Kidney (tissue), 14 donors: Measurements from ENCODE around the gene RPTOR. TPM values are rescaled to one million over a fixed set of nuclear protein-coding genes. Genes with fewer than 3 reads are reported as not detected.

Experiments used
- DNase-seq, 5 donors: peaks; one replicate each; pipeline ENCODE4 v3.0.0-alpha.2; 2013 to 2020
- FAIRE-seq: peaks from 2 replicates; lab custom pipeline; 2012; peaks lifted over from hg19 to GRCh38; lab: Jason Lieb, UNC
- H3K27ac ChIP-seq, 2 donors: one replicate each; pipeline ENCODE4 v1.7.0; 2013; ENCODE audit warnings: low read depth in 2 of 2, low read length in 2 of 2, inconsistent platforms in 1 of 2
- H3K27me3 ChIP-seq: one replicate; pipeline ENCODE4 v1.7.1; 2013; ENCODE audit warnings: low read length, inconsistent platforms; ENCODE audit not compliant: control insufficient read depth, insufficient read depth
- H3K36me3 ChIP-seq, 3 donors: one replicate each; pipeline versions ENCODE4 v1.7.0 to v1.7.1; 2013; ENCODE audit warnings: low read length in 3 of 3, control low read depth in 1 of 3, inconsistent platforms in 1 of 3; ENCODE audit not compliant: insufficient read depth in 3 of 3, control insufficient read depth in 2 of 3
- H3K4me1 ChIP-seq, 3 donors: one replicate each; pipeline versions ENCODE4 v1.7.0 to v1.7.1; 2013; ENCODE audit warnings: low read length in 3 of 3, inconsistent platforms in 1 of 3, low read depth in 1 of 3; ENCODE audit not compliant: control insufficient read depth in 2 of 3, insufficient read depth in 2 of 3
- H3K4me3 ChIP-seq, 3 donors: one replicate each; pipeline versions ENCODE4 v1.7.0 to v1.8.1; 2013; ENCODE audit warnings: low read length in 3 of 3, control low read depth in 1 of 3, inconsistent platforms in 1 of 3
- H3K9ac ChIP-seq, 3 donors: one replicate each; pipeline versions ENCODE4 v1.7.0 to v1.7.1; 2013; ENCODE audit warnings: low read length in 3 of 3, control low read depth in 1 of 3, inconsistent platforms in 1 of 3
- H3K9me3 ChIP-seq, 3 donors: one replicate each; pipeline versions ENCODE4 v1.7.0 to v1.7.1; 2013; ENCODE audit warnings: low read length in 3 of 3, control low read depth in 1 of 3, inconsistent platforms in 1 of 3; ENCODE audit not compliant: control insufficient read depth in 2 of 3, insufficient read depth in 1 of 3
- intact Hi-C: fragments of 100-400 bp; cut with DNase I; formaldehyde crosslinking; loops from one replicate; pipeline ENCODE4 v1.11.1; 2022
- polyA plus RNA-seq: library from polyadenylated mRNA; stranded (reverse); fragments of 350-450 nt; fragmentation: Illumina TruSeq; extraction: RNeasy Lipid Tissue Mini Kit (QIAGEN cat#74804); gene quantifications from one replicate; pipeline ENCODE4 v1.2.3, GENCODE V29; 2014; ENCODE audit warnings: low read depth, low replicate concordance; ENCODE audit not compliant: insufficient read depth
- total RNA-seq: library from RNA; stranded (reverse); fragmentation: NEBNext Ultra II Directional; extraction: Animal tissue kit (Norgen Biotek cat#: 25700); gene quantifications from one replicate; pipeline ENCODE4 v1.2.1, GENCODE V29; 2021
- TF ChIP-seq, protein P1 (sequence below): IDR thresholded peaks from 3 replicates; pipeline ENCODE4 v1.5.1; 2012; ENCODE audit warnings: mild to moderate bottlenecking, moderate library complexity, borderline replicate concordance; ENCODE audit not compliant: insufficient read depth; ENCODE audit errors: extremely low read depth
- donor health status: control.
- donor health status: control.
- donor health status: control.
- donor health status: control.
- donor health status: control.
- donor health status: DM: yes; HTN: yes; CAD: no.
- donor health status: Normal renal cell carcinoma (clear cell type).

RPTOR gene
- total and polyA plus RNA-seq, 2 donors from 2014 or later = 5.5 to 37.6 TPM

DNA sequence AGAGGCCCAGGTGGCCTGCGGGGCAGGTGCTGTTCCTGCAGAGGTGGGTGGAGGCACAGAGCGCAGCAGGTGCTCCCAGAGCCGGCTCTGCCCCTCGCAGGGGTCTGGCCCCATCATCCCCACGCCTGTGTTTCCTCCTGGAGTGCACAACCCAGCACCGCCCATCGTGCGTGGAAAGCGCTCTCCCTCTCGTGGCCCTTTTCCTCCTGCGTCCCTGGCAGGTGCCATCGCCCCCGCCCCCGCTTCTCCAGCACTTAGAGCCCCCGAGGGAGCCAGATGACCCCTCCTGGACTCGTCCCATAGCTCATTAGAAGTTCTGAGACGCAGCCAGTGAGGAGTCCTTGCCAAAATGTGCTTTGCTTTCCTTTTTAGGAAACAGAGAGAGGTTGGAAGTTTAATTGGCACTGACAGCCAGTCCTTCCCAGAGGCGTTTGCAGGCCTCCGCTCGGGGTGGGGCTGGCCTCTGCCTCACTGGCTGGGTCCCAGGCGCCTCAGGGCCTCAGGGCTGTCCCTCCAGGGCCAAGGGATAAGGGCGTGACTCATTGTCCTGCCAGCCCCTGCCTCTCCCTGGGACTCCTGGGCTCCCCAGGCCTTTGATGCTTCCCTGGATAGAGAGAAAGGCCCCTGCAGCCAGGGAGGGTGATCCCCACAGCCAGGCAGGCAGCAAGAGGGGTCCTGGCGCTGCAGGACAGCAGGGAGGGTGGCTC lies 414.8 kb downstream of the RPTOR start:
- Histone ChIP-seq H3K27ac (no peak overlapping the region), H3K4me1 (no peaks in the 10 kb centered on the region)
- FAIRE-seq = no peak

DNA sequence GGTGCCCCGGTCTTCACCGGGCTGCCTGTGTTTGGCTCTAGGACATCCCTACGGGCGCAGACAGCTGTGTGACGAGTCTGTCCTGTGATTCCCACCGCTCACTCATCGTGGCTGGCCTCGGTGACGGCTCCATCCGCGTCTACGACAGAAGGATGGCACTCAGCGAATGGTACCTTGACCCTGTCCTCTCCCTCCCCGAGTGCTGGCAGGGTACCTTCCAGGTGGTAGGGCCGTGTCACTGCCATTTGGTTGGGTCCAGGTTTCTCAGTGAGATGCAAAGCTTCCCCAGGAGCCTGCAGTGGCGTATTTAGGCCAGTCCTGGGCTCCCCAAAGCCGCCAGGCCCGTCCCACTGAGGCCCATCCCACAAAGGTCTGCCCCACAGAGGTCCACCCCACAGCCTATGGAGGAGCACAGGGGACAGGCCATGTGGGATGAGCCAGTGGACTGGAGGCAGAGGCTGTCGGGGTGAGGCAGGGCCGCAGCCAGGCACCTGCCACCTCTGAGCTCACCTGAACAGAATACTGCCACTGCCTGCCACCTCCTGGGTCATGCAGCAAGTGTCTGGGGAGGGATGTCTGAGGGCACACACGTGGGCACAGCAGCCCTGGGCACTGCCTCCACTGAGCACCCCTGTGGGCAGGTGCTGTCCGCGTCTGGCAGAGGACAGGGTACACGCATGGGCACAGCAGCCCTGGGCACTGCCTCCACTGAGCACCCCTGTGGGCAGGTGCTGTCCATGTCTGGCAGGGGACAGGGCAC lies 415.6 kb downstream of the RPTOR start:
- Histone ChIP-seq H3K36me3 (no peaks in the 10 kb centered on the region), H3K27me3 (no peaks in the 10 kb centered on the region), H3K9me3 (no peaks in the 10 kb centered on the region), H3K4me3 (no peak overlapping the region), H3K4me1 (no peaks in the 10 kb centered on the region), H3K27ac (no peak overlapping the region), H3K9ac (no peak overlapping the region)
- FAIRE-seq (no peak), DNase-seq (peak in 1 of 5 donors; percentile 64)
- intact Hi-C loops = loop anchor here (10.0 kb wide), 1 partner anchor 535 kb away; no protein-coding TSS in a partner anchor
- TF ChIP-seq, protein P1, sequence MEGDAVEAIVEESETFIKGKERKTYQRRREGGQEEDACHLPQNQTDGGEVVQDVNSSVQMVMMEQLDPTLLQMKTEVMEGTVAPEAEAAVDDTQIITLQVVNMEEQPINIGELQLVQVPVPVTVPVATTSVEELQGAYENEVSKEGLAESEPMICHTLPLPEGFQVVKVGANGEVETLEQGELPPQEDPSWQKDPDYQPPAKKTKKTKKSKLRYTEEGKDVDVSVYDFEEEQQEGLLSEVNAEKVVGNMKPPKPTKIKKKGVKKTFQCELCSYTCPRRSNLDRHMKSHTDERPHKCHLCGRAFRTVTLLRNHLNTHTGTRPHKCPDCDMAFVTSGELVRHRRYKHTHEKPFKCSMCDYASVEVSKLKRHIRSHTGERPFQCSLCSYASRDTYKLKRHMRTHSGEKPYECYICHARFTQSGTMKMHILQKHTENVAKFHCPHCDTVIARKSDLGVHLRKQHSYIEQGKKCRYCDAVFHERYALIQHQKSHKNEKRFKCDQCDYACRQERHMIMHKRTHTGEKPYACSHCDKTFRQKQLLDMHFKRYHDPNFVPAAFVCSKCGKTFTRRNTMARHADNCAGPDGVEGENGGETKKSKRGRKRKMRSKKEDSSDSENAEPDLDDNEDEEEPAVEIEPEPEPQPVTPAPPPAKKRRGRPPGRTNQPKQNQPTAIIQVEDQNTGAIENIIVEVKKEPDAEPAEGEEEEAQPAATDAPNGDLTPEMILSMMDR = no peak

More for the DNA sequence above, 414.8 kb downstream of the RPTOR start:
- H3K4me3 ChIP-seq = no peak overlapping the region
- H3K9me3 ChIP-seq = no peaks in the 10 kb centered on the region
- intact Hi-C loops = loop anchor here (10.0 kb wide), 1 partner anchor 535 kb away; no protein-coding TSS in a partner anchor
- H3K36me3 ChIP-seq = no peaks in the 10 kb centered on the region
- H3K9ac ChIP-seq = no peak overlapping the region
- no peaks in the 10 kb centered on the region for H3K27me3 ChIP-seq
- DNase-seq = peak in 4 of 5 donors; percentile 28 to 93 (median 72)
- TF ChIP-seq, protein P1 = no peak

DNA sequence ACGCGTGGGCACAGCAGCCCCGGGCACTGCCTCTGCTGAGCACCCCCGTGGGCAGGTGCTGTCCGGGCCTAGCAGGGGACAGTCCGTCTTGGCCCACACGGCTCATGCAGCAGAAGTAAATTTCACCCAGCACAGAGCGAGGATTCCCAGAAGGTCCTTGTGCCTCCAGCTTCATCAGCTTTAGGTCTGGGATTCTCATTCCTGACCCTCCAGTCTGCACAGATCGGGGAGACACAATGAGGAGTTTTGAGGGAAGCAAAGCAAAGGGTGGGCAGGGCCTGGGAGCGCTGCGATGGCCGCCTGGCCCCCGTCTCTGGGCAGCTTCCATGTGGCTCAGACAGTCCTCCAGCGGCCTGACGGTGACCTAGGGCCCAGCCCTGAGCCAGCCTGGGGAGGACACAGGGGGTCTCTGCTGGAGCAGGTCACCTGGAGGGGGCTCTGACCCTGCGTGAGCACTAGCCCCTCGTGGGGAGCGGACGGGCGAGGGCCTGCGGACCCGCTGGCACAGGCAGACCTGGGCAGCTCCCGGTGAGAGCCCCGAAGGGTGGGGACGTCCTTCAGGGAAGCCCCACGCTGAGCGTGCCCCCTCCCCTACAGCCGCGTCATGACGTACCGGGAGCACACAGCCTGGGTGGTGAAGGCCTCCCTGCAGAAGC lies 416.3 kb downstream of the RPTOR start:
- Histone ChIP-seq H3K9me3 (no peaks in the 10 kb centered on the region), H3K27me3 (no peaks in the 10 kb centered on the region), H3K27ac (no peak overlapping the region), H3K36me3 (no peaks in the 10 kb centered on the region), H3K4me3 (no peak overlapping the region), H3K4me1 (no peaks in the 10 kb centered on the region), H3K9ac (no peak overlapping the region)
- DNase-seq (peak in 1 of 5 donors; percentile 71), FAIRE-seq (no peak)
- TF ChIP-seq, protein P1 = no peak
- intact Hi-C loops = loop anchor here (10.0 kb wide), 1 partner anchor 536 kb away; no protein-coding TSS in a partner anchor
